Liver (tissue), 3 donors: Measurements from ENCODE around the gene SLC22A12.

Source experiments
- CTCF ChIP-seq: fragments of 150-350 bp; IDR thresholded peaks from 2 replicates; pipeline ENCODE4 v1.5.1; 2017; ENCODE audit warnings: improper control_type of control experiment, low read depth, low read length; ENCODE audit not compliant: missing input control
- EGR1 ChIP-seq, 2 donors: IDR thresholded peaks; 2 replicates each; pipeline ENCODE4 v1.6.1; 2016 to 2018; ENCODE audit warnings: antibody characterized with exemption in 2 of 2, low read depth in 2 of 2
- HNF4G ChIP-seq: IDR thresholded peaks from 2 replicates; pipeline ENCODE4 v1.6.1; 2016; ENCODE audit warnings: antibody characterized with exemption
- JUND ChIP-seq, 2 donors: IDR thresholded peaks; 2 replicates each; pipeline ENCODE4 v1.6.1; 2016; ENCODE audit warnings: antibody characterized with exemption in 2 of 2
- MAX ChIP-seq: IDR thresholded peaks from 2 replicates; pipeline ENCODE4 v1.6.1; 2016; ENCODE audit warnings: antibody characterized with exemption
- REST ChIP-seq: IDR thresholded peaks from 2 replicates; pipeline ENCODE4 v1.6.1; 2016; ENCODE audit warnings: antibody characterized with exemption, mild to moderate bottlenecking
- RXRA ChIP-seq, 2 donors: IDR thresholded peaks; 2 replicates each; pipeline ENCODE4 v1.6.1; 2017 to 2018; ENCODE audit warnings: antibody characterized with exemption in 2 of 2, mild to moderate bottlenecking in 1 of 2
- SP1 ChIP-seq: IDR thresholded peaks from 2 replicates; pipeline ENCODE4 v1.6.1; 2018; ENCODE audit warnings: antibody characterized with exemption, mild to moderate bottlenecking
- YY1 ChIP-seq: IDR thresholded peaks from 2 replicates; pipeline ENCODE4 v1.6.1; 2016; ENCODE audit warnings: antibody characterized with exemption, mild to moderate bottlenecking
- donor health status: healthy.
- donor health status: healthy.

GRCh38 chr11:64605656-64606585, 14.9 kb downstream of the SLC22A12 start:
- no peak for TF ChIP-seq CTCF
- TF ChIP-seq MAX, result no peak
- TF ChIP-seq JUND (IDR thresholded peaks at IDR 0.05), result no peak
- no peak for TF ChIP-seq YY1
- no peak for TF ChIP-seq REST
- TF ChIP-seq EGR1 (IDR thresholded peaks at IDR 0.05; ENCODE audit: low read depth in 2 of 2), result no peak
- TF ChIP-seq SP1, result no peak
- TF ChIP-seq HNF4G, result no peak
- no peak for TF ChIP-seq RXRA (IDR thresholded peaks at IDR 0.05)
